ENCODE results near the gene CPLANE2. TPM values are rescaled to one million over a fixed set of nuclear protein-coding genes. Genes with fewer than 3 reads are reported as not detected.

CPLANE2 gene
- total RNA-seq, 1 experiment from 2014 or later = 6.3 TPM

DNA sequence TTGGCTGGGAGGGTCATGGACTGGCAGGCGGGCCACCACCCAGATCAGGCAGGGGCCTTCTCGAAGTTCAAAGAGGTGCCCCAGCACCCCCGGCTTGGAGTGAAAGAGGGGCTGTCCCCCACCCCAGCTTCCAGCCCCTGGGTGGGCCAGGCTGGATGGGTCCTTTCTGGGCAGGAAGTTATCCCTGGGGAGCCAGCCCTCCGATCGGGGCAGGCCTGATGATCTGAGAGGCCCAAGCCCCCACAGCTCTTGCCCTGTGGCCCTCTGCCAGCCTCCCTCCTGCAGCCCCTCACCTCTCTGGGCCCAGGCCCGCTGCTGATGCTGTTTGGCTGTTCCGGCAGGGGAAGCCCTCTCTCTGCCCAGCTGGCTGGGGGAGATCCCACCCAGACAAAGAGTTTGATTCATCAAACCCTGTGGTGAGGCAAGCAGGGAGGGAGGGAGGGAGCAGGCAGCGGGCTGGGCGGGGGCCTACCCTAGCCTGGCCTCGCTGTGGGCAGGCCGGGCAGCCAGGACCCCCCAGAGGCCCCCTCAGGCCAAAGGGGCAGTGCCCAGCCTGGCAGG is 27.1 kb downstream of the CPLANE2 start:
- TF ChIP-seq, protein P1, sequence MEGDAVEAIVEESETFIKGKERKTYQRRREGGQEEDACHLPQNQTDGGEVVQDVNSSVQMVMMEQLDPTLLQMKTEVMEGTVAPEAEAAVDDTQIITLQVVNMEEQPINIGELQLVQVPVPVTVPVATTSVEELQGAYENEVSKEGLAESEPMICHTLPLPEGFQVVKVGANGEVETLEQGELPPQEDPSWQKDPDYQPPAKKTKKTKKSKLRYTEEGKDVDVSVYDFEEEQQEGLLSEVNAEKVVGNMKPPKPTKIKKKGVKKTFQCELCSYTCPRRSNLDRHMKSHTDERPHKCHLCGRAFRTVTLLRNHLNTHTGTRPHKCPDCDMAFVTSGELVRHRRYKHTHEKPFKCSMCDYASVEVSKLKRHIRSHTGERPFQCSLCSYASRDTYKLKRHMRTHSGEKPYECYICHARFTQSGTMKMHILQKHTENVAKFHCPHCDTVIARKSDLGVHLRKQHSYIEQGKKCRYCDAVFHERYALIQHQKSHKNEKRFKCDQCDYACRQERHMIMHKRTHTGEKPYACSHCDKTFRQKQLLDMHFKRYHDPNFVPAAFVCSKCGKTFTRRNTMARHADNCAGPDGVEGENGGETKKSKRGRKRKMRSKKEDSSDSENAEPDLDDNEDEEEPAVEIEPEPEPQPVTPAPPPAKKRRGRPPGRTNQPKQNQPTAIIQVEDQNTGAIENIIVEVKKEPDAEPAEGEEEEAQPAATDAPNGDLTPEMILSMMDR (conservative IDR thresholded peaks at IDR 0.05) = no peak
- no peak overlapping the region for H3K56ac ChIP-seq (ENCODE audit: insufficient read length, low read depth, low read length)
- H4K8ac ChIP-seq (replicated peaks; ENCODE audit: insufficient read length, low read depth, low read length) = no peak overlapping the region
- no peaks in the 10 kb centered on the region; the same call in 1 of the 2 replicates for H3K79me2 ChIP-seq (ENCODE audit: insufficient read depth, low read length)
- no peaks in the 10 kb centered on the region for H4K20me1 ChIP-seq (ENCODE audit: control insufficient read depth, insufficient read depth, insufficient read length)
- peaks cover 42 to 53% of the 10 kb centered on the region in 2 experiments for H3K4me1 Mint-ChIP-seq
- H3K79me1 ChIP-seq (ENCODE audit: insufficient read depth, low read depth, low read length, poor library complexity, severe bottlenecking) = peaks cover 2% of the 10 kb centered on the region
- H3K9ac ChIP-seq (ENCODE audit: extremely low read depth, insufficient read length, low read length) = no peak overlapping the region
- H2AFZ ChIP-seq (ENCODE audit: low read length) = no peak overlapping the region
- no CpG with 5 or more reads among the region's 11 CpGs for WGBS (ENCODE audit: extremely low coverage, insufficient read length, low lambda C conversion rate)
- H3K9me3 ChIP-seq (ENCODE audit: control insufficient read depth, low read depth, low read length) = no peaks in the 10 kb centered on the region
- no peak overlapping the region for H2BK120ac ChIP-seq (ENCODE audit: low read depth, low read length, poor library complexity, severe bottlenecking)
- no peak overlapping the region for H3K4me3 Mint-ChIP-seq
- peaks cover 0 to 5% (median 1%) of the 10 kb centered on the region in 3 experiments; a peak in 4 of 7 replicates for H3K36me3 Mint-ChIP-seq (ENCODE audit: insufficient read depth in 1 of 3, low read depth in 3 of 3)
- no peak overlapping the region for H3K14ac ChIP-seq (ENCODE audit: insufficient read depth, low read length)
- no peak overlapping the region for H4K91ac ChIP-seq (ENCODE audit: insufficient read length, low read depth, low read length)
- no peak overlapping the region for H2BK15ac ChIP-seq (ENCODE audit: low read depth, low read length)
- no peak overlapping the region for H2BK20ac ChIP-seq (ENCODE audit: low read depth, low read length, poor library complexity, severe bottlenecking)
- H3K4ac ChIP-seq (ENCODE audit: low read depth, low read length) = no peak overlapping the region
- no peak overlapping the region for H3K23ac ChIP-seq (ENCODE audit: insufficient read length, low read depth, low read length)
- H3K18ac ChIP-seq (ENCODE audit: insufficient read length, low read depth, low read length) = no peak overlapping the region
- no peak overlapping the region for H3K4me2 ChIP-seq (ENCODE audit: insufficient read depth, insufficient read length, low read length)
- no peak overlapping the region for H4K5ac ChIP-seq (ENCODE audit: insufficient read length, low read depth, low read length)
- no peaks in the 10 kb centered on the region for H3K27me3 ChIP-seq (ENCODE audit: insufficient read depth, low read length)
- H3K4me1 ChIP-seq (ENCODE audit: insufficient read depth, low read length) = peaks cover 10% of the 10 kb centered on the region; the same call in 1 of the 2 replicates
- H3K27me3 Mint-ChIP-seq (ENCODE audit: low read depth) = no peaks in the 10 kb centered on the region
- no peak overlapping the region for H2BK12ac ChIP-seq (ENCODE audit: insufficient read length, low read depth, low read length)
- DNase-seq = no peak
- no peak overlapping the region for H2AK5ac ChIP-seq (ENCODE audit: insufficient read length, low read length)
- no peaks in the 10 kb centered on the region for H3K9me3 Mint-ChIP-seq
- H3K27ac Mint-ChIP-seq = peak overlapping the region in 1 of 3 experiments; percentile 41; a peak in 2 of 7 replicates
- no peak overlapping the region for H3K27ac ChIP-seq (ENCODE audit: insufficient read length, low read depth, low read length)
- no peak overlapping the region for H3T11ph ChIP-seq (ENCODE audit: low read length)
- peaks cover 21% of the 10 kb centered on the region for H3K23me2 ChIP-seq (ENCODE audit: insufficient read length, low read depth, low read length, poor library complexity, severe bottlenecking)
- H2BK5ac ChIP-seq (ENCODE audit: insufficient read length, low read length) = no peak overlapping the region

Measured in H9 (cell line).